Trophoblast cell (in vitro differentiated cells and primary cell): ENCODE data around the gene ZHX3.

Source experiments
- DNase-seq, 2 donors: peaks; one replicate each; pipeline ENCODE4 v3.0.0-alpha.2; 2016
- H2AFZ ChIP-seq: 2 replicates; pipeline ENCODE4 v1.6.1; 2013; ENCODE audit warnings: low read length, moderate library complexity, mild to moderate bottlenecking; ENCODE audit not compliant: insufficient read depth, poor library complexity
- H2AK5ac ChIP-seq: 2 replicates; pipeline ENCODE4 v1.6.1; 2013; ENCODE audit warnings: mild to moderate bottlenecking, low read length
- H2BK120ac ChIP-seq: 2 replicates; pipeline ENCODE4 v1.6.1; 2013; ENCODE audit warnings: low read length, mild to moderate bottlenecking, moderate library complexity; ENCODE audit not compliant: insufficient read depth, poor library complexity
- H2BK12ac ChIP-seq: 2 replicates; pipeline ENCODE4 v1.6.1; 2013; ENCODE audit warnings: mild to moderate bottlenecking, low read length, moderate library complexity
- H2BK5ac ChIP-seq: 2 replicates; pipeline ENCODE4 v1.6.1; 2013; ENCODE audit warnings: low read length, low read depth, moderate library complexity, mild to moderate bottlenecking; ENCODE audit not compliant: poor library complexity
- H3K14ac ChIP-seq: 2 replicates; pipeline ENCODE4 v1.6.1; 2013; ENCODE audit warnings: mild to moderate bottlenecking, low read length
- H3K18ac ChIP-seq: 2 replicates; pipeline ENCODE4 v1.6.1; 2013; ENCODE audit warnings: mild to moderate bottlenecking, low read length
- H3K23ac ChIP-seq: 2 replicates; pipeline ENCODE4 v1.6.1; 2013; ENCODE audit warnings: low read length
- H3K27ac ChIP-seq: 2 replicates; pipeline ENCODE4 v1.5.1; 2013; ENCODE audit warnings: low read depth, mild to moderate bottlenecking, inconsistent platforms, low read length, moderate library complexity
- H3K27me3 ChIP-seq: 2 replicates; pipeline ENCODE4 v1.6.1; 2013; ENCODE audit warnings: inconsistent platforms, mild to moderate bottlenecking, low read length, moderate library complexity; ENCODE audit not compliant: insufficient read depth
- H3K36me3 ChIP-seq, 2 experiments: 1 replicate in 1 of 2; 2 replicates in 1 of 2; pipeline ENCODE4 v1.6.1; 2013; ENCODE audit warnings: low read length in 2 of 2, mild to moderate bottlenecking in 2 of 2, moderate library complexity in 1 of 2; ENCODE audit not compliant: insufficient read depth in 2 of 2, control insufficient read depth in 1 of 2
- H3K4ac ChIP-seq: 2 replicates; pipeline ENCODE4 v1.6.1; 2013; ENCODE audit warnings: low read depth, mild to moderate bottlenecking, low read length, moderate library complexity
- H3K4me1 ChIP-seq, 2 experiments: 1 replicate in 1 of 2; 2 replicates in 1 of 2; pipeline ENCODE4 v1.6.1; 2013; ENCODE audit warnings: low read length in 2 of 2, mild to moderate bottlenecking in 2 of 2, moderate library complexity in 1 of 2; ENCODE audit not compliant: insufficient read depth in 2 of 2, control insufficient read depth in 1 of 2
- H3K4me2 ChIP-seq: 2 replicates; pipeline ENCODE4 v1.6.1; 2013; ENCODE audit warnings: inconsistent platforms, mild to moderate bottlenecking, low read length, moderate library complexity
- H3K4me3 ChIP-seq: 2 replicates; pipeline ENCODE4 v1.5.1; 2013; ENCODE audit warnings: mild to moderate bottlenecking, low read depth, low read length, inconsistent platforms
- H3K79me1 ChIP-seq: one replicate; pipeline ENCODE4 v1.6.1; 2013; ENCODE audit warnings: low read length
- H3K79me2 ChIP-seq: 2 replicates; pipeline ENCODE4 v1.6.1; 2013; ENCODE audit warnings: low read length, mild to moderate bottlenecking; ENCODE audit not compliant: control insufficient read depth, insufficient read depth, poor library complexity
- H3K9ac ChIP-seq: 2 replicates; pipeline ENCODE4 v1.6.1; 2013; ENCODE audit warnings: mild to moderate bottlenecking, low read length
- H3K9me3 ChIP-seq: 2 replicates; pipeline ENCODE4 v1.6.1; 2013; ENCODE audit warnings: low read depth, mild to moderate bottlenecking, control low read depth, inconsistent platforms, low read length; ENCODE audit not compliant: insufficient read depth
- H4K12ac ChIP-seq: 2 replicates; pipeline ENCODE4 v1.6.1; 2013; ENCODE audit warnings: low read depth, mild to moderate bottlenecking, low read length, moderate library complexity
- H4K8ac ChIP-seq: 2 replicates; pipeline ENCODE4 v1.6.1; 2013; ENCODE audit warnings: low read depth, mild to moderate bottlenecking, low read length, moderate library complexity
- H4K91ac ChIP-seq: one replicate; pipeline ENCODE4 v1.6.1; 2013; ENCODE audit warnings: low read depth, mild to moderate bottlenecking, low read length, moderate library complexity
- WGBS: extraction: QIAGEN DNeasy Blood & Tissue Kit; methylation state at CpG from one replicate; pipeline ENCODE4 v1.1.7; 2013; ENCODE audit warnings: missing lambda C conversion rate; ENCODE audit not compliant: insufficient read length, insufficient coverage; ENCODE audit errors: extremely low coverage; 5-methylcytosine and 5-hydroxymethylcytosine counted together

ZHX3 gene

GRCh38 chr20:41331731-41332130 lies 14.2 kb upstream of the ZHX3 start:
- Histone ChIP-seq H2BK12ac (no peak overlapping the region), H3K4me1 (peaks cover 8 to 14% of the 10 kb centered on the region in 2 experiments), H3K79me1 (peaks cover 5% of the 10 kb centered on the region), H3K9ac (no peak overlapping the region), H2BK5ac (no peak overlapping the region), H3K9me3 (no peaks in the 10 kb centered on the region), H3K23ac (no peak overlapping the region), H3K14ac (no peak overlapping the region), H3K4me3 (no peak overlapping the region), H3K4me2 (no peak overlapping the region), H3K18ac (no peak overlapping the region), H3K79me2 (no peaks in the 10 kb centered on the region), H2BK120ac (no peak overlapping the region), H3K36me3 (no peaks in the 10 kb centered on the region), H3K27ac (no peak overlapping the region), H4K8ac (no peak overlapping the region), H2AFZ (no peak overlapping the region), H4K12ac (no peak overlapping the region), H2AK5ac (no peak overlapping the region), H3K4ac (no peak overlapping the region), H4K91ac (no peak overlapping the region), H3K27me3 (no peaks in the 10 kb centered on the region)
- no CpG with 5 or more reads among the region's 4 CpGs for WGBS
- DNase-seq, result peak; percentile 36 to 52

GRCh38 chr20:41330941-41331340 lies 13.4 kb upstream of the ZHX3 start:
- Histone ChIP-seq H3K4me1 (peaks cover 8 to 14% of the 10 kb centered on the region in 2 experiments), H3K9ac (no peak overlapping the region), H2BK12ac (no peak overlapping the region), H3K27me3 (no peaks in the 10 kb centered on the region), H3K9me3 (no peaks in the 10 kb centered on the region), H3K14ac (no peak overlapping the region), H2BK120ac (peak overlapping the region; percentile 46), H3K4me2 (no peak overlapping the region), H3K36me3 (no peaks in the 10 kb centered on the region), H3K27ac (no peak overlapping the region), H3K79me2 (no peaks in the 10 kb centered on the region), H4K8ac (no peak overlapping the region), H3K23ac (no peak overlapping the region), H3K4ac (no peak overlapping the region), H3K18ac (no peak overlapping the region), H4K12ac (no peak overlapping the region), H2BK5ac (peak overlapping the region; percentile 3), H2AFZ (no peak overlapping the region), H4K91ac (peak overlapping the region; percentile 19), H3K79me1 (peaks cover 5% of the 10 kb centered on the region), H2AK5ac (no peak overlapping the region), H3K4me3 (no peak overlapping the region)
- WGBS, result no CpG with 5 or more reads among the region's 1 CpG
- no peak for DNase-seq

- Histone ChIP-seq H2BK12ac (no peak overlapping the region), H2BK120ac (no peak overlapping the region), H3K4me2 (no peak overlapping the region), H3K36me3 (no peaks in the 10 kb centered on the region), H2AK5ac (no peak overlapping the region), H4K91ac (peak overlapping the region; percentile 46), H4K8ac (no peak overlapping the region), H3K79me2 (no peaks in the 10 kb centered on the region), H3K9ac (no peak overlapping the region), H3K4ac (no peak overlapping the region), H3K14ac (no peak overlapping the region), H3K4me3 (no peak overlapping the region), H3K79me1 (peaks cover 5% of the 10 kb centered on the region), H2AFZ (peak overlapping the region; percentile 17), H3K23ac (no peak overlapping the region), H3K27me3 (no peaks in the 10 kb centered on the region), H2BK5ac (no peak overlapping the region), H3K18ac (no peak overlapping the region), H4K12ac (no peak overlapping the region), H3K4me1 (peaks cover 8 to 14% of the 10 kb centered on the region in 2 experiments), H3K27ac (peak overlapping the region; percentile 69), H3K9me3 (no peaks in the 10 kb centered on the region)
- no CpG with 5 or more reads among the region's 5 CpGs for WGBS
- peak; percentile 78 to 87 for DNase-seq
These were observed 12.8 kb upstream of the ZHX3 start for GRCh38 chr20:41330343-41330720.

GRCh38 chr20:41329435-41330342 lies 12.2 kb upstream of the ZHX3 start:
- no peak overlapping the region for H2BK120ac ChIP-seq
- H3K27ac ChIP-seq, result peak overlapping the region; percentile 69
- H3K23ac ChIP-seq, result no peak overlapping the region
- no peak overlapping the region for H4K8ac ChIP-seq
- H3K4ac ChIP-seq, result no peak overlapping the region
- H2AK5ac ChIP-seq, result peak overlapping the region; percentile 76
- no peaks in the 10 kb centered on the region for H3K36me3 ChIP-seq
- H3K27me3 ChIP-seq, result no peaks in the 10 kb centered on the region
- peak overlapping the region; percentile 59 for H3K14ac ChIP-seq
- H2BK12ac ChIP-seq, result peak overlapping the region; percentile 73
- WGBS, result no CpG with 5 or more reads among the region's 14 CpGs
- H4K91ac ChIP-seq, result peak overlapping the region; percentile 46
- no peak overlapping the region for H3K9ac ChIP-seq
- H3K18ac ChIP-seq, result no peak overlapping the region
- peaks cover 5% of the 10 kb centered on the region for H3K79me1 ChIP-seq
- no peaks in the 10 kb centered on the region for H3K79me2 ChIP-seq
- H4K12ac ChIP-seq, result no peak overlapping the region
- H3K4me1 ChIP-seq, result peaks cover 8 to 14% of the 10 kb centered on the region in 2 experiments
- peak; percentile 91 to 96 for DNase-seq
- H3K9me3 ChIP-seq, result no peaks in the 10 kb centered on the region
- H3K4me3 ChIP-seq, result no peak overlapping the region
- peak overlapping the region; percentile 11 for H2BK5ac ChIP-seq
- peak overlapping the region; percentile 15 for H3K4me2 ChIP-seq
- peak overlapping the region; percentile 30 for H2AFZ ChIP-seq
